B cell (primary cell): ENCODE results near the gene TENM4.

Experiments
- CTCF ChIP-seq: fragments of 200-600 bp; IDR thresholded peaks from one replicate; pipeline ENCODE4 v1.8.0; 2022; ENCODE audit warnings: antibody characterized with exemption, mild to moderate bottlenecking
- EZH2 ChIP-seq: IDR thresholded peaks from 2 replicates; pipeline ENCODE4 v1.6.1; 2012; ENCODE audit warnings: borderline replicate concordance, low read depth, mild to moderate bottlenecking, moderate library complexity, low read length; ENCODE audit not compliant: insufficient read depth, poor library complexity, severe bottlenecking

GRCh38 chr11:79409330-79409729 lies 31.5 kb downstream of the TENM4 start:
- TF ChIP-seq CTCF (no peak), EZH2 (no peak)
